K562 (cell line): ENCODE data around the gene SLC7A6OS. TPM values are rescaled to one million over a fixed set of nuclear protein-coding genes. Genes with fewer than 3 reads are reported as not detected.

Source experiments
- ARID3B ChIP-seq: fragments of 250-450 bp; sonication (Bioruptor Pico); IDR thresholded peaks from 2 replicates; pipeline ENCODE4 v1.4.0; 2020; ENCODE audit warnings: borderline replicate concordance
- CBX8 ChIP-seq: fragments of 200-600 bp; sonication (generic); IDR thresholded peaks from 2 replicates; pipeline ENCODE4 v1.6.1; 2012; ENCODE audit warnings: borderline replicate concordance, mixed run types, low read depth, mild to moderate bottlenecking, moderate library complexity, mixed read lengths, low read length, control low read depth, inconsistent platforms; ENCODE audit not compliant: poor library complexity, severe bottlenecking; ENCODE audit errors: extremely low read depth
- CREB1 ChIP-seq, 2 experiments: sonication (generic) in 1 of 2; formaldehyde crosslinking in 1 of 2; IDR thresholded peaks; 2 replicates each; pipeline versions ENCODE4 v1.6.1 to v1.8.0; 2012 to 2022; ENCODE audit warnings: inconsistent platforms in 1 of 2, mild to moderate bottlenecking in 1 of 2, missing genetic modification reagents in 1 of 2, moderate library complexity in 1 of 2
- FOXJ2 ChIP-seq: fragments of 200-800 bp; sonication (Bioruptor generic); IDR thresholded peaks from 2 replicates; pipeline ENCODE4 v1.6.1; 2016; ENCODE audit warnings: missing genetic modification characterization, missing compliant biosample characterization
- FOXO4 ChIP-seq: fragments of 450-650 bp; formaldehyde crosslinking; IDR thresholded peaks from 2 replicates; pipeline ENCODE4 v1.4.0; 2020; ENCODE audit warnings: mild to moderate bottlenecking, moderate library complexity
- KLF10 ChIP-seq: fragments of 250-450 bp; sonication (Bioruptor Pico); IDR thresholded peaks from 2 replicates; pipeline ENCODE4 v1.6.1; 2021; ENCODE audit warnings: matching md5 sums
- L3MBTL2 ChIP-seq: fragments of 450-650 bp; IDR thresholded peaks from 2 replicates; pipeline ENCODE4 v1.6.1; 2016; ENCODE audit warnings: mild to moderate bottlenecking, moderate library complexity
- MCM3 ChIP-seq: fragments of 450-650 bp; IDR thresholded peaks from 2 replicates; pipeline ENCODE4 v1.6.1; 2016
- MEF2D ChIP-seq: conservative IDR thresholded peaks from 2 replicates; pipeline ENCODE4 v1.6.1; 2016; ENCODE audit warnings: low read depth, missing genetic modification characterization, missing compliant biosample characterization
- NR4A1 ChIP-seq, 2 experiments: fragments of 250-450 bp in 1 of 2; fragments of 450-650 bp in 1 of 2; sonication (Bioruptor Pico) in 1 of 2; IDR thresholded peaks; 2 replicates each; pipeline versions ENCODE4 v1.4.0 to v1.6.1; 2016 to 2020; ENCODE audit warnings: mild to moderate bottlenecking in 2 of 2, missing compliant biosample characterization in 1 of 2, missing genetic modification characterization in 1 of 2, moderate library complexity in 1 of 2
- RNF219 ChIP-seq: fragments of 250-450 bp; sonication (Bioruptor Pico); IDR thresholded peaks from 2 replicates; pipeline ENCODE4 v1.5.0; 2022; ENCODE audit warnings: mild to moderate bottlenecking
- SPI1 ChIP-seq: IDR thresholded peaks from 2 replicates; pipeline ENCODE4 v1.6.1; 2011; ENCODE audit warnings: low read depth, low read length, control low read depth, borderline replicate concordance
- SRSF9 ChIP-seq: fragments of 200-400 bp; formaldehyde crosslinking; IDR thresholded peaks from 2 replicates; pipeline ENCODE4 v1.6.1; 2017; ENCODE audit warnings: low read depth, low read length, borderline replicate concordance
- STAT5A ChIP-seq: IDR thresholded peaks from 2 replicates; pipeline ENCODE4 v1.6.1; 2012; ENCODE audit warnings: low read length, inconsistent platforms, borderline replicate concordance
- ZNF197 ChIP-seq: fragments of 200-800 bp; sonication (Bioruptor generic); IDR thresholded peaks from 2 replicates; pipeline ENCODE4 v1.6.1; 2016; ENCODE audit warnings: low read depth, missing genetic modification characterization, missing compliant biosample characterization
- ZNF561 ChIP-seq: fragments of 450-650 bp; formaldehyde crosslinking; conservative IDR thresholded peaks from 2 replicates; pipeline ENCODE4 v1.4.0; 2020; ENCODE audit warnings: mild to moderate bottlenecking, moderate library complexity
- polyA plus RNA-seq, 8 experiments: library from polyadenylated mRNA; depleted of rRNA in 4 of 8; stranded (reverse) in 5 of 8; unstranded in 3 of 8; fragments of >200 nt; fragmentation: Nextera tagmentation in 2 of 8; fragmentation: Illumina TruSeq in 1 of 8; extraction: Ambion mirVana in 2 of 8; extraction: Trizol in 1 of 8; gene quantifications; 2 replicates each; pipeline versions ENCODE4 v1.2.1 to v1.2.3, GENCODE V29; 2011 to 2014; ENCODE audit warnings: inconsistent platforms in 1 of 8, missing spikeins in 1 of 8
- total RNA-seq, 7 experiments: library from RNA; depleted of rRNA in 6 of 7; stranded (reverse); fragments of >200 nt in 6 of 7; fragmentation: Illumina TruSeq in 2 of 7; extraction: Trizol in 2 of 7; gene quantifications; 2 replicates each; pipeline versions ENCODE4 v1.2.1 to v1.2.3, GENCODE V29; 2011 to 2021; ENCODE audit warnings: low replicate concordance in 1 of 7
- TF ChIP-seq, protein P1 (sequence below): fragments of 450-650 bp; IDR thresholded peaks from 2 replicates; pipeline ENCODE4 v1.7.0; 2016; ENCODE audit warnings: borderline replicate concordance
- TF ChIP-seq, protein P2 (sequence below): fragments of 450-650 bp; IDR thresholded peaks from 2 replicates; pipeline ENCODE4 v1.6.1; 2016; ENCODE audit warnings: low read depth, mild to moderate bottlenecking, moderate library complexity

The SLC7A6OS gene
- total and polyA plus RNA-seq, 9 of the 15 experiments (the other 6 are each of a cell fraction or from before 2014, with no cell fraction given) = 2.7 to 23.6 (median 17.2) TPM

- no peak for TF ChIP-seq STAT5A
- no peak for TF ChIP-seq KLF10 (CRISPR knock-in tag)
- TF ChIP-seq ARID3B (CRISPR knock-in tag) = no peak
- TF ChIP-seq CBX8 = no peak
- no peak for TF ChIP-seq RNF219
- TF ChIP-seq L3MBTL2 = peak; percentile 97
- no peak for TF ChIP-seq ZNF561 (CRISPR knock-in tag)
- TF ChIP-seq MCM3 = no peak
- no peak for TF ChIP-seq FOXJ2
- TF ChIP-seq ZNF197 (CRISPR knock-in tag) = peak; percentile 56; the same call in 1 of the 2 replicates
- peak; percentile 85 for TF ChIP-seq SPI1
- TF ChIP-seq, protein P1, sequence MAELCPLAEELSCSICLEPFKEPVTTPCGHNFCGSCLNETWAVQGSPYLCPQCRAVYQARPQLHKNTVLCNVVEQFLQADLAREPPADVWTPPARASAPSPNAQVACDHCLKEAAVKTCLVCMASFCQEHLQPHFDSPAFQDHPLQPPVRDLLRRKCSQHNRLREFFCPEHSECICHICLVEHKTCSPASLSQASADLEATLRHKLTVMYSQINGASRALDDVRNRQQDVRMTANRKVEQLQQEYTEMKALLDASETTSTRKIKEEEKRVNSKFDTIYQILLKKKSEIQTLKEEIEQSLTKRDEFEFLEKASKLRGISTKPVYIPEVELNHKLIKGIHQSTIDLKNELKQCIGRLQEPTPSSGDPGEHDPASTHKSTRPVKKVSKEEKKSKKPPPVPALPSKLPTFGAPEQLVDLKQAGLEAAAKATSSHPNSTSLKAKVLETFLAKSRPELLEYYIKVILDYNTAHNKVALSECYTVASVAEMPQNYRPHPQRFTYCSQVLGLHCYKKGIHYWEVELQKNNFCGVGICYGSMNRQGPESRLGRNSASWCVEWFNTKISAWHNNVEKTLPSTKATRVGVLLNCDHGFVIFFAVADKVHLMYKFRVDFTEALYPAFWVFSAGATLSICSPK = no peak
- no peak for TF ChIP-seq SRSF9
- TF ChIP-seq, protein P2, sequence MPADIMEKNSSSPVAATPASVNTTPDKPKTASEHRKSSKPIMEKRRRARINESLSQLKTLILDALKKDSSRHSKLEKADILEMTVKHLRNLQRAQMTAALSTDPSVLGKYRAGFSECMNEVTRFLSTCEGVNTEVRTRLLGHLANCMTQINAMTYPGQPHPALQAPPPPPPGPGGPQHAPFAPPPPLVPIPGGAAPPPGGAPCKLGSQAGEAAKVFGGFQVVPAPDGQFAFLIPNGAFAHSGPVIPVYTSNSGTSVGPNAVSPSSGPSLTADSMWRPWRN = peak; percentile 55; the same call in 1 of the 2 replicates
- no peak for TF ChIP-seq NR4A1 (CRISPR knock-in tag; IDR thresholded peaks at IDR 0.05)
- TF ChIP-seq NR4A1 (tag; IDR thresholded peaks at IDR 0.05) = no peak
- no peak for TF ChIP-seq MEF2D (tag)
- TF ChIP-seq FOXO4 (CRISPR knock-in tag) = no peak
- TF ChIP-seq CREB1 (IDR thresholded peaks at IDR 0.05) = 0 out of 2 replicates have a peak, but pooled peaks have one; percentile 29
- TF ChIP-seq CREB1 (CRISPR knock-in tag; IDR thresholded peaks at IDR 0.05) = peak; percentile 73; the same call in 1 of the 2 replicates
Observed at GRCh38 chr16:68310774-68311511, at the start of gene SLC7A6OS, which contains the start of gene PRMT7 (continued).
